Raji (cell line): ENCODE data around the gene CMBL.

Experiments
- POLR2A ChIP-seq: IDR thresholded peaks from 2 replicates; pipeline ENCODE4 v1.6.1; 2011; ENCODE audit warnings: low read depth, low read length, control low read depth; ENCODE audit not compliant: insufficient read depth

Gene CMBL

GRCh38 chr5:10321882-10322281 is 14.2 kb upstream of the CMBL start:
- no peak for TF ChIP-seq POLR2A

- no peak for TF ChIP-seq POLR2A
Measured at GRCh38 chr5:10320793-10321192, 13.1 kb upstream of the CMBL start.

GRCh38 chr5:10319202-10319851 is 11.6 kb upstream of the CMBL start:
- no peak for TF ChIP-seq POLR2A

DNA sequence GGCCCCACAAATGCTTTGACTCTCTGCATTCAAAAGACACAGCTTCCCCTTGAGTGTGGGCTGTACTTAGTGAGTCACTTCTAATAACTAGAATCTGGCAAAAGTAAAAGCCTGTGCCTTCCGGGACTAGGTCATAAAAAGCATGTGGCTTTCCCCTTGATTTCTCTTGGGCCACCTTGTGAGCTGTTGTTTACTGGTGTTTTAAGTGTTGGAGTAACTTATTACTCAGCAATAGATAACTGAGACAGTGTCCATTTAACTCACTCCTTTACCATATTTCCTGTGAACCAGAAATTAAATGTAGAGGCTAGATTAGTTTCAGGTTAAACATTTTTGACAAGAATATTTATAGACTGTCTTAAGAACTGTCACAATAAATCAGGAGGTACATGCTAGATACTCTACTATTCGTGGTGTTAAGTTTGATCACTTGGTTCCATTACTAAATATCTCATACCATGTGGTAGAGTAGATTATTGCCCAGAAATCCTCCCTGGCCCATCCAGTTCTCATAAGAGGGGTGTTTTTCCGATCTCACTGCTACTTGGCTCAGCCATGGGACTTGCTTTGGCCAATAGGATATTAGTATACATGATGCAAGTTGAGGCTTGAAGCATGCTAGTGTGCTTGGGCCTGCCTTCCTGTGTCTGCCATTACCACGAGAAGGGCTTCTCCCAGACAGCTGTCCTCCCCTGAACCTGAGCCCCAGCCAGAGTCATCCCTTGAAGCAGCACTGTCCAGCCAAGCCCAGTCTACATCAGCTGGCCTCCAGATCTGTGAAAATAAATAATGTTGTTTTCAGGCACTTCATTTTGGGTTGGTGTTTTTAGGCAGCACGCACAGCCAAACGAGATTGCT is 10.4 kb upstream of the CMBL start:
- no peak for TF ChIP-seq POLR2A

GRCh38 chr5:10315824-10316509 is 8.3 kb upstream of the CMBL start:
- no peak for TF ChIP-seq POLR2A

GRCh38 chr5:10315201-10315600 is 7.5 kb upstream of the CMBL start:
- no peak for TF ChIP-seq POLR2A

GRCh38 chr5:10311595-10312425 is 4.1 kb upstream of the CMBL start:
- no peak for TF ChIP-seq POLR2A

GRCh38 chr5:10310066-10310779 is 2.5 kb upstream of the CMBL start:
- no peak for TF ChIP-seq POLR2A

GRCh38 chr5:10308844-10309243 is 1.1 kb upstream of the CMBL start:
- TF ChIP-seq POLR2A: no peak

GRCh38 chr5:10306806-10307205 is 896 bp downstream of the CMBL start:
- TF ChIP-seq POLR2A: no peak

DNA sequence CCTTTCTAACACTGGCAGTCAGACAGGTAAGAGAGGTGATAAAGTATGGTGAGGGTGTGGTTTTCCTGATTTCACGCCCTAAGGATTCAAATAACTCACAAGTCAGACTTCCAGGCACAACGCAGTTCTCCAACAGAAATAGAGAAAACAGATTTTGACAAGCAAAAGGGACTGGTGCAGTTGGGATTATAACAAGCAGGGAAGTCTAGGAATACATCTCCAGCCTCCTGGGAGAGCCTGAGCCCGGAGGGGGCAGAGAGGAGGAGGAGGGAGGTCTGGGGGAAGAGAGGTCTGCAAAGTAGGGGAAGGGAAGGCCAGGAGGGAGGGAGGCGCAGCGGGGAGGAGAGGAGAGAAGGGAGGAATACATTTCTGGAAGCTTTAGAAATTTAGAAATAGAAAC is 1.6 kb downstream of the CMBL start:
- no peak for TF ChIP-seq POLR2A

- TF ChIP-seq POLR2A: no peak
Measured at GRCh38 chr5:10304932-10305331, 2.8 kb downstream of the CMBL start.

- TF ChIP-seq POLR2A: no peak
Measured at GRCh38 chr5:10303699-10304170, 4.0 kb downstream of the CMBL start.

DNA sequence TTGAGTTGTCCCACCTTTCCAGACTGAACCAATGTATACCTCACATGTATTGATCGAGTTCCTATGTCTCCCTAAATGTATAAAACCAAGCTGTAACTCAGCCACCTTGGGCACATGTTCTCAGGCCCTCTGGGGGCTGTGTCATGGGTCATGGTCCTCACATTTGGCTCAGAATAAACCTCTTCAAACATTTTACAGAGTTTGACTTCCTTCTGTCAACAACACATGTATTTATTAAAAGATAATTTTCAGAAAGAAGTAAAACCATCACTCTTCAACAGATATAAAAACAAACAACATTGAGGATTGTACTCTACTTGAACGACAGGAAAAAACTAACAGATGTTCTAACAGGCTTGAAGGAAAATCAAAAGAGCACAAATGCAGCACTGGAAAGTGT is 4.5 kb downstream of the CMBL start:
- no peak for TF ChIP-seq POLR2A

DNA sequence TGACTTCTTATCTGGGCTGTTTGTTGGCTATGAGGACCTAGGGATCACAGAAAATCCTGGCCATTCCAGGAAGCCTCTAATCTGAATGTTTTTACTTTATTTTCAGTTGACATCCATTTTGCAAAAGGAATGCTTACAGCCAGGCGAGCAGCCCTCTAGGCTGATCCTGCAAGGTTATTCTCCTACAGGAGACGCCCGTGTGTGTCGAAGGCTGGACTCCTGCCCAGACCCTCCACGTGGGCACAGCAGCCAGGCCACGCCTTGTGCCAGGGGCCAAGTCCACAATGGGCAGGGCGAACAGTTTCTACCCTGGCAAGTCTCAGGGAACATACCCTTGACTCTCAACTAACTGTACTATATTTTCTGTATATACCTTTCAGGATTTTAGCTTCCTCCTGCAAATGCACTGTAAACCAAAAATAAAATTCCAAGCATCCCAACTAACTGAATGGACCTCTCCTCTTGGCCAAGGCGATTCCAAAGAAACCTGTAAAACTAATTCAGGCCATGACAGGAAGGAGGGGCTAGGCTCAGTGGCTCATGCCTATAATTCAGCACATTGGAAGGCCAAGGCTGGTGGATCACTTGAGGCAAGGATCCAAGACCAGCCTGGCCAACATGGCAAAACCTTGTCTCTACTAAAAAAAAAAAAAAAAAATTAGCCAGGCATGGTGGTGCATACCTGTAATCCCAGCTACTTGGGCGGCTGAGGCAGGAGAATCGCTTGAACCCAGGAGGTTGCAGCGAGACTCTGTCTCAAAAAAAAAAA is 5.7 kb downstream of the CMBL start:
- no peak for TF ChIP-seq POLR2A
